Fibroblast of lung (primary cell): ENCODE measurements around the gene SYT15. TPM values are rescaled to one million over a fixed set of nuclear protein-coding genes. Genes with fewer than 3 reads are reported as not detected.
"Not testable (repeated sequence)": the region's sequence is repeated elsewhere in the genome, so short reads cannot be mapped to it uniquely, and the experiment has no call there.

Source experiments
- DNase-seq, 2 donors: peaks; one replicate each; pipeline versions ENCODE4 v3.0.0 to v3.0.0-alpha.2; 2010; ENCODE audit warnings: low read depth in 2 of 2
- H2AFZ ChIP-seq: 2 replicates; pipeline ENCODE4 v1.5.1; 2012; ENCODE audit warnings: low read length, control low read depth, inconsistent platforms
- H3K27ac ChIP-seq: 2 replicates; pipeline ENCODE4 v1.5.1; 2011; ENCODE audit warnings: low read length, control low read depth; ENCODE audit not compliant: insufficient read depth
- H3K27me3 ChIP-seq: 2 replicates; pipeline ENCODE4 v1.5.1; 2011; ENCODE audit warnings: mild to moderate bottlenecking, low read length; ENCODE audit not compliant: control insufficient read depth, insufficient read depth
- H3K36me3 ChIP-seq: 2 replicates; pipeline ENCODE4 v1.5.1; 2011; ENCODE audit warnings: low read length; ENCODE audit not compliant: control insufficient read depth, insufficient read depth
- H3K4me1 ChIP-seq: 2 replicates; pipeline ENCODE4 v1.5.1; 2011; ENCODE audit warnings: low read length; ENCODE audit not compliant: control insufficient read depth, insufficient read depth; ENCODE audit errors: extremely low read depth
- H3K4me2 ChIP-seq: 2 replicates; pipeline ENCODE4 v1.5.1; 2011; ENCODE audit warnings: low read length, control low read depth; ENCODE audit not compliant: insufficient read depth; ENCODE audit errors: extremely low read depth
- H3K4me3 ChIP-seq, 4 experiments: fragments of 200-600 bp in 1 of 4; sonication (generic) in 1 of 4; replicated peaks in 1 of 4; 2 replicates each; pipeline ENCODE4 v1.5.1; 2011 to 2016; ENCODE audit warnings: low read length in 4 of 4, low read depth in 3 of 4, mild to moderate bottlenecking in 3 of 4, control low read depth in 2 of 4, inconsistent platforms in 1 of 4, mixed read lengths in 1 of 4; ENCODE audit not compliant: insufficient read depth in 1 of 4; ENCODE audit errors: control extremely low read depth in 1 of 4
- H3K79me2 ChIP-seq: 2 replicates; pipeline ENCODE4 v1.5.1; 2012; ENCODE audit warnings: mild to moderate bottlenecking, low read length, inconsistent platforms; ENCODE audit not compliant: control insufficient read depth, insufficient read depth
- H3K9ac ChIP-seq: 2 replicates; pipeline ENCODE4 v1.5.1; 2011; ENCODE audit warnings: mild to moderate bottlenecking, low read length, control low read depth; ENCODE audit not compliant: insufficient read depth
- H3K9me3 ChIP-seq: 2 replicates; pipeline ENCODE4 v1.5.1; 2012; ENCODE audit warnings: low read depth, low read length; ENCODE audit not compliant: control insufficient read depth, insufficient read depth
- H4K20me1 ChIP-seq: 2 replicates; pipeline ENCODE4 v1.5.1; 2011; ENCODE audit warnings: low read length; ENCODE audit not compliant: control insufficient read depth, insufficient read depth; ENCODE audit errors: extremely low read depth
- polyA plus RNA-seq, 2 donors: library from polyadenylated mRNA; depleted of rRNA in 1 of 2; stranded (reverse) in 1 of 2; unstranded in 1 of 2; fragments of >200 nt; gene quantifications; 2 replicates each; pipeline ENCODE4 v1.2.1, GENCODE V29; 2011 to 2012; ENCODE audit warnings: missing spikeins in 1 of 2
- total RNA-seq: library from RNA; depleted of rRNA; stranded (reverse); fragments of >200 nt; gene quantifications from 2 replicates; pipeline ENCODE4 v1.2.1, GENCODE V29; 2014

SYT15 gene
- total and polyA plus RNA-seq, 2 donors (not counting 1 experiment from before 2014, with no cell fraction given): under 0.01 to 0.31 TPM

DNA sequence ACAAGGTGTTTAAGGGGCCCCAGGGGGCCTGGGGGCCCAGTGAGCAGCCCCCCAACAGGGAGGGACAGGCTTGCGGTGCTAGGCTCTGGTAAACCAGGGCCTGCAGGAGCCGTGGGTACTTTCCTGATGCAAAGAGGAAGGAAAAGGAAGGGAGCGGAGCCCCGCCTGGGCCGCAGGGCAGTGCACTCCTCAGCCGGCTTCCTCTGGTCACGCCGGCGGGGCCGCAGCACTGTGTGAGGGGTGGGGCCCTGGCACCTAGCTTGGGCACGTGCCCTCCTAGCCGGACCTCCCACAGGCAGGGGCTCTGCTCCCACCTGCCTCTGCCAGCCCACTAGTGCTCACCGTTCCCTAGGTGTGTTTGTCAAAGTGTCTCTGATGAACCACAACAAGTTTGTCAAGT, 6.3 kb downstream of the SYT15 start:
- H2AFZ ChIP-seq, H3K4me1 ChIP-seq, H3K79me2 ChIP-seq, DNase-seq, H3K9me3 ChIP-seq, H4K20me1 ChIP-seq, H3K4me3 ChIP-seq, H3K9ac ChIP-seq, H3K27ac ChIP-seq, H3K27me3 ChIP-seq, H3K36me3 ChIP-seq, H3K4me2 ChIP-seq: not testable (repeated sequence)

DNA sequence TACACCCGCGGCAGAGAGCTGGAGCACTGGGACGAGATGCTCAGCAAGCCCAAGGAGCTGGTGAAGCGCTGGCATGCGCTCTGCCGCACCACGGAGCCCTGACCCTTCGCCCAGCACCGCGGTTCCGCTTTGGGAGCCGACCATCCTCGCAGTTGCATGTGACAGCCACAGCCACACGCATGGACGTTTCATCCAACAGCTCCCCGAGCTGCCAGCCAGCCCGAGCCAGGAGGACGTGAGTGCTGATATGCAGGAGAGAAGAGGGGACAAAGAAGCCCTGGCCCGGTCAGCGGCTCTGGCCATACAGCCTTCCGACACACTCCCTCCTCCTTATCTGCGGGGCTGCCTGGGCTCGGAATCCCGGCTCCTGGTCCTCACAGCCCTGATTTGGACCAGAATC, 8.6 kb downstream of the SYT15 start:
- H2AFZ ChIP-seq: not testable (repeated sequence)

GRCh38 chr10:46588221-46588620, 9.3 kb downstream of the SYT15 start:
- not testable (repeated sequence) for DNase-seq, H3K4me1 ChIP-seq, H3K27me3 ChIP-seq, H3K9ac ChIP-seq, H4K20me1 ChIP-seq, H3K27ac ChIP-seq, H3K36me3 ChIP-seq, H3K4me3 ChIP-seq, H3K9me3 ChIP-seq, H3K4me2 ChIP-seq, H3K79me2 ChIP-seq, H2AFZ ChIP-seq

More for the DNA sequence above, 8.6 kb downstream of the SYT15 start:
- not testable (repeated sequence) for H3K36me3 ChIP-seq, H3K9me3 ChIP-seq, H3K4me1 ChIP-seq, H4K20me1 ChIP-seq, H3K9ac ChIP-seq, DNase-seq, H3K27me3 ChIP-seq, H3K4me3 ChIP-seq, H3K79me2 ChIP-seq, H3K27ac ChIP-seq, H3K4me2 ChIP-seq

GRCh38 chr10:46589589-46589988, 10.7 kb downstream of the SYT15 start:
- DNase-seq, H4K20me1 ChIP-seq, H3K27ac ChIP-seq, H3K4me3 ChIP-seq, H3K36me3 ChIP-seq, H3K27me3 ChIP-seq, H3K4me2 ChIP-seq, H3K9me3 ChIP-seq, H2AFZ ChIP-seq, H3K9ac ChIP-seq, H3K79me2 ChIP-seq, H3K4me1 ChIP-seq: not testable (repeated sequence)

DNA sequence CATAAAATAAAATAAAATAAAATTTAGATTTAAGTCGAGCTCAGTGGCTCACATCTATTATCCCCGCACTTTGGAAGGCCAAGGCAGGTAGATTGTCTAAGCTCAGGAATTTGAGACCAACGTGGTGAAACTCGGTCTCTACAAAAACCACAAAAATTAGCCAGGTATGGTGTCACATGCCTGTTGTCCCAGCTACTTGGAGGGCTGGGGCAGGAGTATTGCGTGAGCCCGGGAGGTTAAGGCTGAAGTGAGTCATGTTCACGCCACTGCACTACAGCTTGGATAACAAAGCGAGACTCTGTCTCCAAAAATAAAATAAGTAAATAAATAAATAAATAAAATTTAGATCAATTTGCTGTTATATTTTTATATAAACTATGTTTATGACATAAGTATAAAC, 12.1 kb downstream of the SYT15 start:
- H4K20me1 ChIP-seq, H3K9me3 ChIP-seq, H3K27me3 ChIP-seq, H3K4me3 ChIP-seq, H3K4me1 ChIP-seq, DNase-seq, H3K9ac ChIP-seq, H2AFZ ChIP-seq, H3K4me2 ChIP-seq, H3K79me2 ChIP-seq, H3K27ac ChIP-seq, H3K36me3 ChIP-seq: not testable (repeated sequence)

GRCh38 chr10:46593307-46593706, 14.4 kb downstream of the SYT15 start:
- not testable (repeated sequence) for H3K79me2 ChIP-seq, H2AFZ ChIP-seq, H3K4me2 ChIP-seq, H3K27me3 ChIP-seq, H3K9me3 ChIP-seq, DNase-seq, H3K36me3 ChIP-seq, H3K9ac ChIP-seq, H3K4me3 ChIP-seq, H3K27ac ChIP-seq, H4K20me1 ChIP-seq, H3K4me1 ChIP-seq

DNA sequence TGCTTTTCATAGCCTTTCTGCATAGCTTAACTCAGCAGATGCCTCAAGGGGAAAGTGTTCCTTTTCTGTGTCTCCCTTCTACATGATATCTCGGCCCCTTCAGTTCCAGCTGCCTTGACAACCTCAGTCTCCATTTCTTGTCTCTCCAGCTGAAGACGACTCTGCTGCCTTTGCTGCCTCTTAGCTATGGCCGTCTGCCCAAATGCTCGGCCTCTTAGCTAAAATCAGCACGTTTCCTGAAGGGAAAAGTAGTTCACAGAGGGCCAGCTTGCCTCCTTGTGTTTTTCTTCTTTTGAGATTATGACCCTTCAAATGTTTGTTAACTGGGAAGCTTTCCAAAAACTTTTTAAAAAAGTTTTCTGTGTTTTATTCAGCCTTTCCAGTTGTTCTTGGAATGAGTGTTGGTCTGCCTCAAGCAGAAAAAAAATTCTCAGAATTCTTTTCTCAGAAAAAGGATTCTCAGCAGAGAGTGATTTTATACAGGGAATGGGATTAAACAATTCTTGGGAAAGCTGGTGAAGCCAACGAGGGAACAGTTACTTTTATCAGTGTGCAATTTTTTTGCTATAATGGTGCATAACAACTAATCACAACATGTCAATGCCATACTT, 15.6 kb downstream of the SYT15 start:
- not testable (repeated sequence) for H3K4me1 ChIP-seq, H3K27ac ChIP-seq, DNase-seq, H3K9ac ChIP-seq, H3K36me3 ChIP-seq, H3K27me3 ChIP-seq, H3K4me2 ChIP-seq, H3K4me3 ChIP-seq, H3K79me2 ChIP-seq, H4K20me1 ChIP-seq, H3K9me3 ChIP-seq, H2AFZ ChIP-seq
